C4-2B (cell line): ENCODE measurements around the gene SREBF2.

ENCODE experiments used
- H3K27ac ChIP-seq: fragments of 450-650 bp; 2 replicates; pipeline ENCODE4 v1.5.1; 2017
- CTCF ChIP-seq: fragments of 450-650 bp; conservative IDR thresholded peaks from 2 replicates; pipeline ENCODE4 v1.5.1; 2017; ENCODE audit warnings: mild to moderate bottlenecking
- ZFX ChIP-seq: fragments of 450-650 bp; IDR thresholded peaks from 2 replicates; pipeline ENCODE4 v1.6.1; 2017

The SREBF2 gene

GRCh38 chr22:41949297-41949965 is 116.5 kb downstream of the SREBF2 start:
- no peak overlapping the region for H3K27ac ChIP-seq
- no peak for TF ChIP-seq CTCF
- TF ChIP-seq ZFX, result no peak

GRCh38 chr22:41951898-41952474 is 119.1 kb downstream of the SREBF2 start, which contains the start of gene SMIM45:
TSS of gene SMIM45 (plus strand) at chr22:41952150.
- no peak within 1 kb of the TSS for H3K27ac ChIP-seq
- TF ChIP-seq ZFX (no peak), CTCF (no peak)

GRCh38 chr22:41952713-41953112 is 119.8 kb downstream of the SREBF2 start:
- no peak for TF ChIP-seq CTCF
- TF ChIP-seq ZFX, result no peak

More at GRCh38 chr22:41952713-41953112, 119.8 kb downstream of the SREBF2 start:
- no peak overlapping the region for H3K27ac ChIP-seq
